ENCODE results near the gene N4BP2L2. TPM values are rescaled to one million over a fixed set of nuclear protein-coding genes. Genes with fewer than 3 reads are reported as not detected.

The N4BP2L2 gene
- total and polyA plus RNA-seq, 2 of the 8 experiments (the other 6 are each of a cell fraction or from before 2014, with no cell fraction given) = 14.6 to 67.6 TPM

- FAIRE-seq = no peak
- no peak overlapping the region for H3K56ac ChIP-seq (replicated peaks; ENCODE audit: insufficient read length, low read depth, low read length)
- CTCF ChIA-PET (ENCODE audit: partially characterized antibody) = no interaction called here
Measured at GRCh38 chr13:32548837-32549236, 10.2 kb upstream of the N4BP2L2 start.

More at GRCh38 chr13:32548837-32549236, 10.2 kb upstream of the N4BP2L2 start:
- H3K4me3 ChIP-seq (ENCODE audit: extremely low read depth in 1 of 4, insufficient read depth in 2 of 4, low read depth in 3 of 4, low read length in 4 of 4) = no peak overlapping the region
- H4K5ac ChIP-seq (ENCODE audit: insufficient read length, low read depth, low read length) = no peak overlapping the region
- no peak overlapping the region for H2BK20ac ChIP-seq (ENCODE audit: low read length)
- H4K20me1 ChIP-seq (replicated peaks in 1 of 2; ENCODE audit: control insufficient read depth in 1 of 2, insufficient read depth in 2 of 2, low read length in 2 of 2) = no peaks in the 10 kb centered on the region
- H3K36me3 ChIP-seq (ENCODE audit: control insufficient read depth in 2 of 4, insufficient read depth in 4 of 4, low read length in 3 of 4) = no peaks in the 10 kb centered on the region
- H3K9me3 ChIP-seq (ENCODE audit: insufficient read depth in 2 of 2, low read depth in 1 of 2, low read length in 1 of 2) = no peaks in the 10 kb centered on the region
- H3K4me2 ChIP-seq (ENCODE audit: insufficient read depth in 1 of 2, low read depth in 2 of 2, low read length in 2 of 2) = no peak overlapping the region
- POLR2A ChIA-PET (ENCODE audit: partially characterized antibody) = no interaction called here
- no peak overlapping the region for H3K14ac ChIP-seq (ENCODE audit: insufficient read length)
- H2BK15ac ChIP-seq (ENCODE audit: low read length) = no peak overlapping the region
- H3K27me3 ChIP-seq (replicated peaks in 1 of 4; ENCODE audit: control insufficient read depth in 3 of 4, extremely low read depth in 1 of 4, insufficient read depth in 3 of 4, low read length in 3 of 4) = no peaks in the 10 kb centered on the region
- TF ChIP-seq CTBP2 (IDR thresholded peaks at IDR 0.05; ENCODE audit: borderline replicate concordance, insufficient read depth, insufficient read length, low read length) = no peak
- no peak for TF ChIP-seq SP1 (IDR thresholded peaks at IDR 0.05; ENCODE audit: low read depth, low read length)
- no peak for TF ChIP-seq CHD2 (IDR thresholded peaks at IDR 0.05; ENCODE audit: low read length)
- no peak for TF ChIP-seq TBP (IDR thresholded peaks at IDR 0.05; ENCODE audit: low read depth, low read length)
- no peak for TF ChIP-seq BRCA1 (IDR thresholded peaks at IDR 0.05; ENCODE audit: low read depth, low read length)
- TF ChIP-seq NANOG (IDR thresholded peaks at IDR 0.05; ENCODE audit: insufficient read depth, low read depth, low read length, poor library complexity, severe bottlenecking) = no peak
- no peak for TF ChIP-seq KDM1A (IDR thresholded peaks at IDR 0.05; ENCODE audit: borderline replicate concordance, low read length)
- TF ChIP-seq JUN (IDR thresholded peaks at IDR 0.05; ENCODE audit: low read depth, low read length) = no peak
- TF ChIP-seq MAX (IDR thresholded peaks at IDR 0.05) = no peak
- no peak overlapping the region for H3K4ac ChIP-seq (replicated peaks; ENCODE audit: insufficient read length, low read depth, low read length)
- no peak overlapping the region for H4K91ac ChIP-seq (replicated peaks; ENCODE audit: insufficient read length, low read length)
- no peak overlapping the region for H2AFZ ChIP-seq (ENCODE audit: low read length)
- no peak overlapping the region for H2BK5ac ChIP-seq (ENCODE audit: low read depth, low read length)
- no peak overlapping the region for H3K27ac ChIP-seq (ENCODE audit: low read depth, low read length)
- no peaks in the 10 kb centered on the region for H3K79me2 ChIP-seq (ENCODE audit: control insufficient read depth in 1 of 2, insufficient read depth in 2 of 2, low read length in 2 of 2)
- H3K79me1 ChIP-seq (ENCODE audit: low read depth, low read length) = no peaks in the 10 kb centered on the region
- 93% methylated on average over 2 of the region's 2 CpGs; no CpG with 5 or more reads in 1 of the 2 experiments for WGBS, 2 experiments (ENCODE audit: extremely low coverage in 1 of 2, insufficient coverage in 1 of 2, insufficient read length in 1 of 2, insufficient replicate concordance in 2 of 2, low coverage in 1 of 2, low lambda C conversion rate in 2 of 2, missing lambda C conversion rate in 1 of 2)
- H2BK120ac ChIP-seq (replicated peaks; ENCODE audit: low read depth, low read length) = no peak overlapping the region
- DNase-seq (ENCODE audit: low read depth in 1 of 2, low spot score in 2 of 2) = no peak
- no peaks in the 10 kb centered on the region for H3K4me1 ChIP-seq (replicated peaks in 1 of 4; ENCODE audit: control insufficient read depth in 3 of 4, insufficient read depth in 4 of 4, low read length in 3 of 4)
- no peak overlapping the region for H4K8ac ChIP-seq (ENCODE audit: extremely low read depth, insufficient read depth, low read length)
- H3K9ac ChIP-seq (replicated peaks in 1 of 4; ENCODE audit: extremely low read depth in 1 of 4, low read depth in 3 of 4, low read length in 3 of 4) = no peak overlapping the region
- peaks cover 2% of the 10 kb centered on the region; the same call in 1 of the 2 replicates for H3K23me2 ChIP-seq (ENCODE audit: low read depth, low read length)
- no peak overlapping the region for H3K23ac ChIP-seq (ENCODE audit: insufficient read length)
- H2BK12ac ChIP-seq (ENCODE audit: low read depth, low read length) = no peak overlapping the region
- no peak overlapping the region for H3K18ac ChIP-seq (ENCODE audit: extremely low read depth, low read length)
- H2AK5ac ChIP-seq (ENCODE audit: low read depth, low read length) = no peak overlapping the region
